HG02623 (cell line): ENCODE results near the gene IQCN.
A peak's percentile ranks its signal among the peaks of the same experiment; 100 is the strongest.

Experiments used
- ATAC-seq: cut with Tn5 transposase; IDR thresholded peaks from one replicate; pipeline ENCODE4 v1.9.1; 2021; ENCODE audit warnings: moderate library complexity; ENCODE audit not compliant: unreplicated experiment

IQCN gene

DNA sequence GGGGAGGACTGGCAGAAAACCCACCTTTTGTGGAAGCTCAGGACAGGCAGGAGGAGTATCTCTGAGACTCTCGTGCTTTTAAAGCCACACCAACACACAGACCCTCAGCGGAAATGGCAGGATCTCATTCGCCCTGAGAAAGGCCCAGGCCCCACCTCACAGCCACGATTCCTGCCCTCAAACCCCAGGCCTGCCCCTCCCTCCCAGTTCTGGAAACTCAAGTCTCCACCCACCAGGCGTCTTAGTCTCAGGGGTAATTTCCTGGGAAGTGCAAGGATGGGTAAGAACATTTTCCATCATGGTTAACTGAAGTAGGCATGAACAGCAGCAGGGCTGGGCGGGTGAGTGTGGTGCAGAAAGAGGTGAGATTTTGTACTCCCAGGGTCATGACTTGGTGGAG is 40.1 kb downstream of the IQCN start:
- ATAC-seq: no peak

- ATAC-seq: no peak
These were observed 40.9 kb downstream of the IQCN start for GRCh38 chr19:18233224-18233825.

- ATAC-seq: no peak
These were observed 41.6 kb downstream of the IQCN start for GRCh38 chr19:18232540-18233223.

DNA sequence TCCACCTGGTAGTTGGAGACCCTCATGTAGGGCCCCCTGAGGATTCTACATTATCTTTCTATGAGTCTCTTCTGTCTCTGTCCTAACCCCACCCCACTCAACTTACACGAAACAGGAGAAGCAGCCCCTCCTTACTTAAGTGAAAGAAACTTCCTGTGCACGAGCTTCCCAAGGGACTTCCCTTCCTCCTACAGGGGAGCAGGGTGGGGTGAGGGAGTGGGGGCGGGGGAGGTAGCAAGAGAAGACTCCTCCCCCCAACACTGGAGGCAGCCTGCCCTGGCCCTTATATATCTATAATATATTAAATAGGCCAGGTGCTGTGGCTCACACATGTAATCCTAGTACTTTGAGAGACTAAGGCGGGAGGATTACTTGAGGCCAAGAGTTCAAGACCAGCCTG is 42.5 kb downstream of the IQCN start:
- ATAC-seq: no peak

DNA sequence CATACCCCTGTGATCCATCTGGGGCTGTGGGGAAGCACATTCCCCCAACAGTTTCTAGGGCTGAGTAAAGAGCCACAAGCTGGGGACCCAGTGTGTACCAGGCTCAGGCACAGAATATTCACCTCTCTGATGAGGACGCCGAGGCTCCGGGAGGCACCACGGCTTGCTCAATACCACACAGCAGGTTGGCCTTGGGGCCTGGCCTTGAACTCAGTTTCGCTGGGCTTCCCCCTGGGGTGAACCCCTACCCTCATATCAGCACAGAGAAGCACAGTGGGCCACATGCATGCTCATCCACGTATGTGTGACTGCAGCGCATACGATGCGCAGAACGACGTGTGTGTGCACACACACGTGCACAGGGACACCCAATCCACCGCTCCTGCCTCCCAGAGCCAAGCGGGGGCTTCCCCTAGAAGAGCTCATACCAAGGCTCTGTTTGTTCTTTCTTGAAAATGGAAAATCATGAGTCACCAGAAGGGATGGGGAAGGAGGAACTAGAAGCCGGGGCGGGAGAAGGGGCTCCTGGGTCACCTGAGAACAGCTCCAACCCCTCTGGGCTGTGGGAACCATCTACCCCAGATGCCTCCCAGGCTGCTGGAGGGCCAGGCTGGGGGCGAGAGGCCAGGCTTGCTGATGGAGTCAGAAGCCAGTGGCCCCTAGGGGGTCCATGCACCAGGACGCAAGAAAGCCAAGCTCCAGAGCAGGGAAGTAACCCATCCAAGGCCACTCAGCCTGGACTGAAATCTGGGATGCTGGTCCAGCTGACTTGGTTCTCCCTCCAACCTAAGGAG is 43.1 kb downstream of the IQCN start:
- ATAC-seq: no peak

- ATAC-seq: no peak
These were observed 44.3 kb downstream of the IQCN start for GRCh38 chr19:18229915-18230314.

- no peak for ATAC-seq
These were observed 44.8 kb downstream of the IQCN start for GRCh38 chr19:18229474-18229873.

GRCh38 chr19:18227781-18228271 is 46.4 kb downstream of the IQCN start:
- no peak for ATAC-seq

DNA sequence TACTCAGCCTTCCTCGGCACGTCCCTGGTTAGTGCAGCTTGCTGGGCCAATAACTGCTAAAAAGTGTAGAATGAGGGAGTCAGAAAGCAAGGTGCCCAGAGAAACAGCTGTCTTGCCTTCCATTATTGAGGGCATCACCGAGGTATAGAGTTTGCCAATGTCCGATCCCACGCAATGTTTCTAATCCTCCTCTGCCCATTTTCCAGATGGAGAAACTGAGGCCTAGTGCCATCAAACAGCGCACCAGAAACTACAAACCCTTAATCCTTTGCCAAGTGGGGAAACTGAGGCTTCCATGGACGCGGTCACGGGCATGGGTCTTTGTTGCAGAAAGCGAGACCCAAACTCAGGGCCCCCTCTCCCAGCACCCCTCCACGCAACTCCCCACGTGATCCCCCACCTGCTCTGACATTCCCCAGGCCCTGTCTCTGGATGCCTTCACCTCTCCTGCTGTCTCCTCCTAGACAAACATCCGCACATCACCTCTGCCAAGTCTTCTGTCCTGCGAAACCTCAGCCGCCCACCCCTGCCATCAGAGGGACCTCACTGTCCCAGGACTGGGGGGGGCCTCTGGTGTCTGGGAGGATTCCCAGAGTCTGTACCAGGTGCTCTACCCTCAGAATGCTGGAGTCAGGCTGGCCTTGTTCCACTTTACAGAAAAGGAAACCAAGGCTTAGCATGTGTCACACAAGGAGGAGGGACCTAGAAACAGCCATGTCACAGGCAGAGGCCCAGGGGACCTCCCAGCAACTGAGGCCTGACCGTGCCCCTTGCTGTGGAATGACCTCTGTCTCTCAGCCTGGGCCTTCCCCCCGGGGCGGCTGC is 47.1 kb downstream of the IQCN start:
- no peak for ATAC-seq

GRCh38 chr19:18225702-18226468 is 48.4 kb downstream of the IQCN start, which contains the start of gene PDE4C:
PDE4C (minus strand) TSS chr19:18226438; CDS start chr19:18226415, 23 bp downstream.
- no peak for ATAC-seq

GRCh38 chr19:18225355-18225701 is 48.9 kb downstream of the IQCN start:
- ATAC-seq: no peak

DNA sequence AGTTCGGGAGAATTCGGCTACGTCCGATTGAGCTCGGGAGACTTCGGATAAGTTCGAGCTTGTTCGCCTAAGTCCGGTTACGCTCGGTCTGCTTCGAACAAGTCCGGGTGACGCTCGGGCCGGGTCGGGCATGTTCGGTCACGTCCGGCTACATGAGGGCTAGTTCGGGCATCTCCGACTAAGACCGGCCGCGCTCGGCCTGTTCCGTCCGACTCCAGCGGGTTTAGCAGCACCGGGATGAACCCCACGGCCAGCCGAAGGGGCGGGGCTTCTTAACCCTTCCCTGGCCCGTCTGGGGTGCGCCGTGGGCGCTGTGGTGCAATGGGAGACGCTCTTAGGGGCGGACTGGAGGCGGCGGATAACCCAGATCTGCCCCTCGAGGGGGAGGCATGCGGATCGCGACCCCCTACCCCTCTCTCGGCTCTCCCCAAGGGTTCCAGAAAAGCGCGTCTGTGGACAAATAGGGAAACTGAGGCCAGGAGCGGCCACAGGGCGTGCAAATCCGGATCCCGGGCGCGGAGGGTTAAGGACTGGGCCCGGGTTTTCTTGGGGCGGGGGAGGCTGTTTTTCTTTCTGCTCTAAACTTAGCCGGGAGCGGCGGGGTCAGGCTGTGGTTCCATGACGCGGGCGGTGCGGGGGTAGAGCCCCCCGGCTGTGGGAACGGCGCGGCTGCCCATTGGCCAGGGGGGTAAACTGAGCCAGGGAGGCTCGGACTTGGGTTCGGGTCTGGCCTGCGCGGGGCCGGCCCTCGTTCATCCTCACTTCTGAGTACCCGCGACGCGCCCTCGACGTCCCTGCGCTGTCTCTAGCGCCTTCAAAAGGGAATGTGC is 49.5 kb downstream of the IQCN start:
- peak; percentile 92 for ATAC-seq

DNA sequence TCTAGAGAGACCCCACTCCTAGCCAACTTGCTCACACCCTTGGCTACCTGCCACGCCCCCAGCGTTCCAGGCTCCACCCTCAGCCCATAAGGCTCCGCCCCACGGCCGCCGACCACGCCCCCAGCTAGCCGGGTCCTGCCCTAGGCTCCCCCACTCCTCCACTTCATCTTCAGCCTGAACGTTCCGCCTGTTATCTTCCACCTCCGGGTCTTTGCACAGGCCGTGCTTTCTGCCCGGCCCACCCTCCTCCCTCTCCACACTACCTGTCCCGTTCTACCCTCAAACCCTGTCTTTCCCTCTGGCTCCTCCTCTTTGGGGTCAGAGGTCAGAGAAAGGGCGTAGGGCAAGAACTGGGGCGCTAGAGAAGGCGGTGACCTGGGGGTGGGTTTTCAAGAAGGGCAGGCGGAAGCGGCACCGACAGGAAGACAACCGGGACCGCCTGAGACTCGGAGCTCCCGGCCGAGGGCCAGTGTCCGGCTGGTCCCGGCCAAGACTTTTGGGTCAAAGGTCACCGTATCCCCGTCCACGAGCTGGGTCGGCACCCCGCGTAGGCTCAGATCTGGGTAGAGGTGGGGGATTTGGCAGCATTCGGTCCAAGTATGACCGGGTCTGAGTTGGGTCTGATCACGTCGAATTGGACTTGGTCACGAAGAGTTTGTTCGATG is 50.3 kb downstream of the IQCN start:
- ATAC-seq: no peak

GRCh38 chr19:18221815-18222725 is 52.2 kb downstream of the IQCN start:
- ATAC-seq: no peak

DNA sequence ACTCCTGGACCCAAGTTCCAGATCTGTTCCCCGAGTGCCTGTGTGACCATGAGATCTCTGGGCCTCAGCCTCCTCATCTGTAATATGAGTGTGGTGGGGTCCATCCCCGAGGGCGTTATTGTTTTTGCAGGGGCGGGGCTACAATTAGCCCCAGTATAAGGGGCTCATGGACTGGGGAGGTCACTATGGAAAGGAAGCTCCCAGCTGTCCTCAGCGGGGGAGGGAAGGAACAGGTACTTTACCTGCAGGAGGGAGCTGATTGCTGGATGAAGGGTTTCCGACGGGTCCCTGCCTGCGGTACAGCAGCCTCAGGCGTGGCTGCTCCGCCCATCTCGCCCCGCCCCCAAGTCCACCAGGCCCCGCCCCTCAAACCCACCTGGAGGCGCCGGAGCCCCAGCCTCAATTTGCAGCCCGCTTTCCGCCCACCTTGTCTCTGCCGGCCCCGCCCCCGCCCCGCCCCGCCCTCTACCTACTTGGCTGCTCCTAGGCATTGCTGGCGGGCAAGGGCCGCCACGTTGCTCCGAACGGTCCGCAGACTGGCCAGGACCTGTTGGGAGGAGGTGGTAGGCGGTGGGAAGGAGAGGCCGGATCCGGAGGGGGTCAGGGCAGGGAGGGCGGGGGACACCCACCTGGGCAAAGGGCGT is 53.5 kb downstream of the IQCN start:
- ATAC-seq: no peak

DNA sequence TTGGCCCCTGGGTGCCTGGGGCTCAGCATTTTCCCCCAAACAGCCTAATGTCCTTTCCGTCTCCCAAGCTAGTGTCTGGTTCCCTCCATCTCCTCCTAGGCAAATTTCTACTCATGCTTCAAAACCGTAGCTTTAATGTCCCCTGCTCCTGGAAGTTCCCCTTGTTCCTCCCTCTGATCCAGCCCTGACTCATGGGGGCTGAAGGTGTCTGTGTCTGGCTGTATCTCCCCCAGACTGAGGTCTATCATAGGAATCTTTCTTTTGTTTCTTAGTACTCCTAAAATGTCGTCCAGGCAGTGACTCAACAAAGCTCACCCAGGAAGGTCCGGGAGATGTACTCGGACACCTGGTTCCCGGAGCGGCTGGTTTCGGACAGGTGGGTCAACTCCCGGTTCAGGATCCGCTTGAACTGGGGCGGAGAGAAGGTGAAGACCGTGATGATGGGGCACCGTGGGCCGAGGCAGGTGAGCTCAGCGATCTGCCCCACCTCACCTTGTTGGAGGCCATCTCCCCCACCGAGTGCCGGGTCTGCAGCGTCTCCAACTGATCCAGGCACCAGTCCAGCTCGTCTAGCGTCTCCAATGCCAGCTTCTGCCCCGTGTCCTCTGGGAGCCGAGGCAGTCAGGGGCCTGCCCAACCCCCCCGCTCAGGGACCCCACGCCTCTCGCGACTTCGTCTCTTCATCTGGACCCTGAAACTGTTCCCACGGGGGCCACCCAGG is 54.2 kb downstream of the IQCN start:
- ATAC-seq: no peak

- no peak for ATAC-seq
These were observed 55.7 kb downstream of the IQCN start for GRCh38 chr19:18218600-18218999.
